Suprapubic skin (tissue), 4 donors: ENCODE measurements around the gene C1R. TPM values are rescaled to one million over a fixed set of nuclear protein-coding genes. Genes with fewer than 3 reads are reported as not detected.
A peak's percentile ranks its signal among the peaks of the same experiment; 100 is the strongest.

Source experiments
- DNase-seq, 2 donors: peaks; one replicate each; pipeline ENCODE4 v3.0.0-alpha.2; 2019; ENCODE audit warnings: low spot score in 2 of 2
- H3K27ac ChIP-seq: fragments of 200-600 bp; sonication (generic); one replicate; pipeline ENCODE4 v1.5.1; 2019
- H3K27me3 ChIP-seq: fragments of 200-600 bp; sonication (generic); one replicate; pipeline ENCODE4 v1.5.1; 2019
- H3K36me3 ChIP-seq: fragments of 200-600 bp; sonication (generic); one replicate; pipeline ENCODE4 v1.5.1; 2019
- H3K4me1 ChIP-seq: fragments of 200-600 bp; sonication (generic); one replicate; pipeline ENCODE4 v1.5.1; 2019
- H3K4me3 ChIP-seq: fragments of 200-600 bp; sonication (generic); one replicate; pipeline ENCODE4 v1.5.1; 2019; ENCODE audit warnings: mild to moderate bottlenecking
- H3K9me3 ChIP-seq: fragments of 200-600 bp; sonication (generic); one replicate; pipeline ENCODE4 v1.5.1; 2019
- CTCF ChIP-seq, 2 donors: fragments of 200-600 bp in 1 of 2; fragments of 450-650 bp in 1 of 2; sonication (generic) in 1 of 2; IDR thresholded peaks; one replicate each; pipeline ENCODE4 v1.5.1; 2016 to 2019; ENCODE audit warnings: antibody characterized with exemption in 2 of 2, mild to moderate bottlenecking in 1 of 2, moderate library complexity in 1 of 2
- EP300 ChIP-seq: sonication (generic); formaldehyde crosslinking; IDR thresholded peaks from one replicate; pipeline ENCODE4 v1.6.1; 2017; ENCODE audit warnings: antibody characterized with exemption
- POLR2A ChIP-seq, 2 donors: fragments of 450-650 bp; IDR thresholded peaks; one replicate each; pipeline ENCODE4 v1.6.1; 2017; ENCODE audit warnings: antibody characterized with exemption in 2 of 2, mild to moderate bottlenecking in 2 of 2, moderate library complexity in 2 of 2
- POLR2AphosphoS5 ChIP-seq, 3 donors: sonication (generic); formaldehyde crosslinking; IDR thresholded peaks; one replicate each; pipeline ENCODE4 v1.6.1; 2017; ENCODE audit warnings: antibody characterized with exemption in 3 of 3
- WGBS: methylation state at CpG from one replicate; pipeline ENCODE4 v1.1.5; 2018; 5-methylcytosine and 5-hydroxymethylcytosine counted together
- total RNA-seq, 4 donors: library from RNA; depleted of rRNA; stranded (reverse); fragments of >200 nt; gene quantifications; one replicate each; pipeline ENCODE4 v1.1.0, GENCODE V29; 2016

Gene C1R
- total RNA-seq, 4 donors from 2014 or later: 70.2 to 166 (median 95.4) TPM

- no peak for DNase-seq
- peaks cover 31% of the 10 kb centered on the region for H3K4me1 ChIP-seq
- H3K27ac ChIP-seq: no peak overlapping the region
- no peak overlapping the region for H3K4me3 ChIP-seq
- peaks cover 6% of the 10 kb centered on the region for H3K36me3 ChIP-seq
- WGBS: 94% methylated on average over 1 of the region's 1 CpG
- H3K27me3 ChIP-seq: no peaks in the 10 kb centered on the region
- H3K9me3 ChIP-seq: no peaks in the 10 kb centered on the region
- TF ChIP-seq POLR2AphosphoS5 (IDR thresholded peaks at IDR 0.05) (no peak), CTCF (IDR thresholded peaks at IDR 0.05) (no peak), POLR2A (IDR thresholded peaks at IDR 0.05) (no peak), EP300 (no peak)
Measured at GRCh38 chr12:7106082-7106481, 13.8 kb upstream of the C1R start.

- peaks cover 14% of the 10 kb centered on the region for H3K36me3 ChIP-seq
Measured at GRCh38 chr12:7103837-7104584, 11.8 kb upstream of the C1R start.

GRCh38 chr12:7102582-7102981 is 10.3 kb upstream of the C1R start:
- peak in 1 of 2 donors; percentile 13 for DNase-seq
- Histone ChIP-seq H3K27me3 (no peaks in the 10 kb centered on the region), H3K9me3 (no peaks in the 10 kb centered on the region), H3K4me3 (no peak overlapping the region), H3K27ac (no peak overlapping the region), H3K36me3 (peaks cover 25% of the 10 kb centered on the region), H3K4me1 (peaks cover 10% of the 10 kb centered on the region)
- TF ChIP-seq EP300 (no peak), POLR2AphosphoS5 (IDR thresholded peaks at IDR 0.05) (no peak), CTCF (IDR thresholded peaks at IDR 0.05) (no peak), POLR2A (IDR thresholded peaks at IDR 0.05) (no peak)
- 85% methylated on average over 3 of the region's 3 CpGs for WGBS

More at GRCh38 chr12:7103837-7104584, 11.8 kb upstream of the C1R start:
- H3K9me3 ChIP-seq: no peaks in the 10 kb centered on the region
- H3K27me3 ChIP-seq: no peaks in the 10 kb centered on the region
- no peak overlapping the region for H3K27ac ChIP-seq
- peaks cover 22% of the 10 kb centered on the region for H3K4me1 ChIP-seq
- TF ChIP-seq CTCF (IDR thresholded peaks at IDR 0.05): no peak
- no peak for TF ChIP-seq POLR2AphosphoS5 (IDR thresholded peaks at IDR 0.05)
- no peak for TF ChIP-seq POLR2A (IDR thresholded peaks at IDR 0.05)
- TF ChIP-seq EP300: no peak
- peak in 1 of 2 donors; percentile 43 for DNase-seq
- WGBS: 88% methylated on average over 14 of the region's 14 CpGs
- H3K4me3 ChIP-seq: no peak overlapping the region

GRCh38 chr12:7101694-7102131 is 9.5 kb upstream of the C1R start:
- H3K27ac ChIP-seq: no peak overlapping the region
- no peak overlapping the region for H3K4me3 ChIP-seq
- no peaks in the 10 kb centered on the region for H3K9me3 ChIP-seq
- H3K27me3 ChIP-seq: no peaks in the 10 kb centered on the region
- H3K36me3 ChIP-seq: peaks cover 28% of the 10 kb centered on the region
- WGBS: 92% methylated on average over 10 of the region's 10 CpGs
- peak; percentile 48 to 76 for DNase-seq
- no peak for TF ChIP-seq EP300
- TF ChIP-seq POLR2A (IDR thresholded peaks at IDR 0.05): no peak
- no peak for TF ChIP-seq POLR2AphosphoS5 (IDR thresholded peaks at IDR 0.05)
- TF ChIP-seq CTCF (IDR thresholded peaks at IDR 0.05): no peak
- H3K4me1 ChIP-seq: peaks cover 1% of the 10 kb centered on the region

GRCh38 chr12:7101047-7101693 is 8.9 kb upstream of the C1R start:
- peak; percentile 6 to 19 for DNase-seq
- H3K4me1 ChIP-seq: no peaks in the 10 kb centered on the region
- no peaks in the 10 kb centered on the region for H3K9me3 ChIP-seq
- no peaks in the 10 kb centered on the region for H3K27me3 ChIP-seq
- no peak overlapping the region for H3K4me3 ChIP-seq
- 86% methylated on average over 4 of the region's 4 CpGs for WGBS
- no peak overlapping the region for H3K27ac ChIP-seq
- TF ChIP-seq EP300 (no peak), POLR2AphosphoS5 (IDR thresholded peaks at IDR 0.05) (no peak), POLR2A (IDR thresholded peaks at IDR 0.05) (no peak), CTCF (IDR thresholded peaks at IDR 0.05) (no peak)
- H3K36me3 ChIP-seq: peaks cover 28% of the 10 kb centered on the region
